Measurements from ENCODE around the gene RANBP3.
A peak's percentile ranks its signal among the peaks of the same experiment; 100 is the strongest.
"Not testable (repeated sequence)": the region's sequence is repeated elsewhere in the genome, so short reads cannot be mapped to it uniquely, and the experiment has no call there.

The RANBP3 gene

GRCh38 chr19:5988517-5989387, 10.8 kb upstream of the RANBP3 start:
- H3K9me3 ChIP-seq (ENCODE audit: control insufficient read depth in 5 of 5, low read length in 5 of 5) = peaks cover 0 to 3% (median 0%) of the 10 kb centered on the region in 5 donors
- H3K27ac ChIP-seq (ENCODE audit: low read depth, low read length) = no peak overlapping the region
- peaks cover 0 to 15% (median 12%) of the 10 kb centered on the region in 5 donors for H3K4me1 ChIP-seq (ENCODE audit: control insufficient read depth in 5 of 5, insufficient read depth in 5 of 5, low read length in 5 of 5)
- peaks cover 0 to 4% (median 0%) of the 10 kb centered on the region in 5 donors for H3K36me3 ChIP-seq (ENCODE audit: control insufficient read depth in 5 of 5, insufficient read depth in 5 of 5, low read length in 5 of 5)
- no peak overlapping the region for H3K4me3 ChIP-seq (ENCODE audit: low read depth in 1 of 5, low read length in 5 of 5)
- H3K27me3 ChIP-seq (ENCODE audit: control insufficient read depth in 5 of 5, insufficient read depth in 4 of 5, low read length in 5 of 5) = peaks cover 0 to 3% (median 0%) of the 10 kb centered on the region in 5 donors
- H3K9ac ChIP-seq (ENCODE audit: low read length in 5 of 5) = no peak overlapping the region

- Histone ChIP-seq H3K27ac (ENCODE audit: low read depth, low read length) (no peak overlapping the region), H3K9me3 (ENCODE audit: control insufficient read depth in 5 of 5, low read length in 5 of 5) (peaks cover 0 to 3% (median 0%) of the 10 kb centered on the region in 5 donors), H3K4me3 (ENCODE audit: low read depth in 1 of 5, low read length in 5 of 5) (peak overlapping the region; percentile 48 to 73 (median 63)), H3K36me3 (ENCODE audit: control insufficient read depth in 5 of 5, insufficient read depth in 5 of 5, low read length in 5 of 5) (no peaks in the 10 kb centered on the region), H3K4me1 (ENCODE audit: control insufficient read depth in 5 of 5, insufficient read depth in 5 of 5, low read length in 5 of 5) (peaks cover 0 to 15% (median 10%) of the 10 kb centered on the region in 5 donors), H3K27me3 (ENCODE audit: control insufficient read depth in 5 of 5, insufficient read depth in 4 of 5, low read length in 5 of 5) (peaks cover 0 to 3% (median 0%) of the 10 kb centered on the region in 5 donors), H3K9ac (ENCODE audit: low read length in 5 of 5) (peak overlapping the region in 4 of 5 donors; percentile 6 to 67 (median 56))
These were observed 9.3 kb upstream of the RANBP3 start for GRCh38 chr19:5987077-5987818.

GRCh38 chr19:5985837-5986236, 7.9 kb upstream of the RANBP3 start:
- peaks cover 0 to 15% (median 10%) of the 10 kb centered on the region in 5 donors for H3K4me1 ChIP-seq (ENCODE audit: control insufficient read depth in 5 of 5, insufficient read depth in 5 of 5, low read length in 5 of 5)
- H3K9ac ChIP-seq (ENCODE audit: low read length in 5 of 5); H3K27me3 ChIP-seq (ENCODE audit: control insufficient read depth in 5 of 5, insufficient read depth in 4 of 5, low read length in 5 of 5); H3K9me3 ChIP-seq (ENCODE audit: control insufficient read depth in 5 of 5, low read length in 5 of 5); H3K27ac ChIP-seq (ENCODE audit: low read depth, low read length); H3K4me3 ChIP-seq (ENCODE audit: low read depth in 1 of 5, low read length in 5 of 5); H3K36me3 ChIP-seq (ENCODE audit: control insufficient read depth in 5 of 5, insufficient read depth in 5 of 5, low read length in 5 of 5): not testable (repeated sequence)

GRCh38 chr19:5985098-5985783, 7.3 kb upstream of the RANBP3 start:
- H3K4me1 ChIP-seq (ENCODE audit: control insufficient read depth in 5 of 5, insufficient read depth in 5 of 5, low read length in 5 of 5) = peaks cover 0 to 15% (median 10%) of the 10 kb centered on the region in 5 donors
- H3K9ac ChIP-seq (ENCODE audit: low read length in 5 of 5) = no peak overlapping the region
- peaks cover 0 to 3% (median 0%) of the 10 kb centered on the region in 5 donors for H3K27me3 ChIP-seq (ENCODE audit: control insufficient read depth in 5 of 5, insufficient read depth in 4 of 5, low read length in 5 of 5)
- H3K27ac ChIP-seq (ENCODE audit: low read depth, low read length) = no peak overlapping the region
- no peaks in the 10 kb centered on the region for H3K36me3 ChIP-seq (ENCODE audit: control insufficient read depth in 5 of 5, insufficient read depth in 5 of 5, low read length in 5 of 5)
- H3K9me3 ChIP-seq (ENCODE audit: control insufficient read depth in 5 of 5, low read length in 5 of 5) = no peaks in the 10 kb centered on the region
- no peak overlapping the region for H3K4me3 ChIP-seq (ENCODE audit: low read depth in 1 of 5, low read length in 5 of 5)

GRCh38 chr19:5984600-5984999, 6.7 kb upstream of the RANBP3 start:
- Histone ChIP-seq H3K4me3 (ENCODE audit: low read depth in 1 of 5, low read length in 5 of 5) (no peak overlapping the region), H3K9ac (ENCODE audit: low read length in 5 of 5) (no peak overlapping the region)

GRCh38 chr19:5983367-5983955, 5.5 kb upstream of the RANBP3 start:
- Histone ChIP-seq H3K9me3 (ENCODE audit: control insufficient read depth in 5 of 5, low read length in 5 of 5) (no peaks in the 10 kb centered on the region), H3K4me1 (ENCODE audit: control insufficient read depth in 5 of 5, insufficient read depth in 5 of 5, low read length in 5 of 5) (peaks cover 2 to 23% (median 17%) of the 10 kb centered on the region in 5 donors), H3K36me3 (ENCODE audit: control insufficient read depth in 5 of 5, insufficient read depth in 5 of 5, low read length in 5 of 5) (no peaks in the 10 kb centered on the region), H3K9ac (ENCODE audit: low read length in 5 of 5) (no peak overlapping the region), H3K27me3 (ENCODE audit: control insufficient read depth in 5 of 5, insufficient read depth in 4 of 5, low read length in 5 of 5) (peaks cover 0 to 1% (median 0%) of the 10 kb centered on the region in 5 donors), H3K27ac (ENCODE audit: low read depth, low read length) (no peak overlapping the region), H3K4me3 (ENCODE audit: low read depth in 1 of 5, low read length in 5 of 5) (no peak overlapping the region)

More at GRCh38 chr19:5984600-5984999, 6.7 kb upstream of the RANBP3 start:
- Histone ChIP-seq H3K9me3 (ENCODE audit: control insufficient read depth in 5 of 5, low read length in 5 of 5) (no peaks in the 10 kb centered on the region), H3K27me3 (ENCODE audit: control insufficient read depth in 5 of 5, insufficient read depth in 4 of 5, low read length in 5 of 5) (peaks cover 0 to 3% (median 0%) of the 10 kb centered on the region in 5 donors), H3K27ac (ENCODE audit: low read depth, low read length) (no peak overlapping the region), H3K4me1 (ENCODE audit: control insufficient read depth in 5 of 5, insufficient read depth in 5 of 5, low read length in 5 of 5) (peaks cover under 1 to 15% (median 10%) of the 10 kb centered on the region in 5 donors), H3K36me3 (ENCODE audit: control insufficient read depth in 5 of 5, insufficient read depth in 5 of 5, low read length in 5 of 5) (no peaks in the 10 kb centered on the region)

GRCh38 chr19:5978606-5979552, 939 bp upstream of the RANBP3 start:
- H3K36me3 ChIP-seq (ENCODE audit: control insufficient read depth in 5 of 5, insufficient read depth in 5 of 5, low read length in 5 of 5) = peaks cover 0 to 8% (median 5%) of the 10 kb centered on the region in 5 donors
- no peaks in the 10 kb centered on the region for H3K27me3 ChIP-seq (ENCODE audit: control insufficient read depth in 5 of 5, insufficient read depth in 4 of 5, low read length in 5 of 5)
- peak overlapping the region; percentile 72 for H3K27ac ChIP-seq (ENCODE audit: low read depth, low read length)
- peaks cover 6 to 49% (median 29%) of the 10 kb centered on the region in 5 donors for H3K4me1 ChIP-seq (ENCODE audit: control insufficient read depth in 5 of 5, insufficient read depth in 5 of 5, low read length in 5 of 5)
- no peaks in the 10 kb centered on the region for H3K9me3 ChIP-seq (ENCODE audit: control insufficient read depth in 5 of 5, low read length in 5 of 5)
- H3K9ac ChIP-seq (ENCODE audit: low read length in 5 of 5) = peak overlapping the region in 4 of 5 donors; percentile 64 to 96 (median 83)
- H3K4me3 ChIP-seq (ENCODE audit: low read depth in 1 of 5, low read length in 5 of 5) = peak overlapping the region; percentile 23 to 92 (median 61)

- peaks cover 0 to 15% (median 12%) of the 10 kb centered on the region in 5 donors for H3K36me3 ChIP-seq (ENCODE audit: control insufficient read depth in 5 of 5, insufficient read depth in 5 of 5, low read length in 5 of 5)
- H3K27ac ChIP-seq (ENCODE audit: low read depth, low read length) = peak overlapping the region; percentile 79
- H3K9me3 ChIP-seq (ENCODE audit: control insufficient read depth in 5 of 5, low read length in 5 of 5) = no peaks in the 10 kb centered on the region
- no peaks in the 10 kb centered on the region for H3K27me3 ChIP-seq (ENCODE audit: control insufficient read depth in 5 of 5, insufficient read depth in 4 of 5, low read length in 5 of 5)
- peak overlapping the region; percentile 69 to 98 (median 93) for H3K9ac ChIP-seq (ENCODE audit: low read length in 5 of 5)
- H3K4me3 ChIP-seq (ENCODE audit: low read depth in 1 of 5, low read length in 5 of 5) = peak overlapping the region; percentile 78 to 92 (median 89)
- peaks cover 6 to 44% (median 29%) of the 10 kb centered on the region in 5 donors for H3K4me1 ChIP-seq (ENCODE audit: control insufficient read depth in 5 of 5, insufficient read depth in 5 of 5, low read length in 5 of 5)
These were observed 637 bp downstream of the RANBP3 start for GRCh38 chr19:5977222-5977784.

Data from subcutaneous abdominal adipose tissue (tissue), 5 donors.